ENCODE measurements around the gene RAX. TPM values are rescaled to one million over a fixed set of nuclear protein-coding genes. Genes with fewer than 3 reads are reported as not detected.
A peak's percentile ranks its signal among the peaks of the same experiment; 100 is the strongest.

RAX gene
- total RNA-seq, 1 experiment from 2014 or later = not detected

DNA sequence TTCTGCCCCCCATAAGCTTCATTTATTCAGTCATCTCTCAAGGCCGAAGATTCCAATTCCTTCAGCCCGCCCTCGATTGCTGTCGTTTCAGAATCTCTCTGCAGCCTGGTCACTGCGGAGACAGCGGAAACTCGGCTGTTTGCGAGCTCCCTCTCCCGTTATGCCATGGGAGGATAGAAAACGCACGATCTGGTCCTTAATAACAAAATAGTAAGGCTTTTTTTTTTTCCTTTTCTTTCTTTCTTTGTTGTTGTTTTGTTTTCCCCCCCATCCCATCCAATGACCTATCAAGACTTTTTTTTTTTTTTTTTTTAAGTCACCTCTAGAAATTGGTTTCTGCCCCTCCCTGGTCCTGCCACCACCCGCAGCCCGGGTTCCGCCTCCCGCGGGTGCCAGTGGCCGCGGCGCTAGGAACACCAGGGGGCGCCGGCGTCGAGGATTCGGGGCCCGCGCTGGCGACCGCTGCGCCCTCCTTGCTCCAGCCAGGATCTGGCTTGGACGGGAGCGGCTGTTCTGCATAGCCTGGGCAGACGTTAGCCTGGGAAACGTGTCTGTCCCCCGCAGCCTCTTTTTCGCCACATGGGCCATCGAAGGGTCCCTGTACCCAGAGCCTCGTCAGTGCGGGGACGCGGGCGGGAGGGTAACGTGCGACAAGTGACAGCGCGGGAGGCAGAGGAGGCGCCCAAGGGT lies 35.1 kb upstream of the RAX start:
- no TSS peak for BruUV-seq (replicated peaks)
- ATAC-seq (peak; percentile 99), DNase-seq (ENCODE audit: low read depth, low spot score) (peak; percentile 17)
- TF ChIP-seq TCF7L2 (IDR thresholded peaks at IDR 0.05; ENCODE audit: low read depth, low read length) = no peak
- TF ChIP-seq, protein P1, sequence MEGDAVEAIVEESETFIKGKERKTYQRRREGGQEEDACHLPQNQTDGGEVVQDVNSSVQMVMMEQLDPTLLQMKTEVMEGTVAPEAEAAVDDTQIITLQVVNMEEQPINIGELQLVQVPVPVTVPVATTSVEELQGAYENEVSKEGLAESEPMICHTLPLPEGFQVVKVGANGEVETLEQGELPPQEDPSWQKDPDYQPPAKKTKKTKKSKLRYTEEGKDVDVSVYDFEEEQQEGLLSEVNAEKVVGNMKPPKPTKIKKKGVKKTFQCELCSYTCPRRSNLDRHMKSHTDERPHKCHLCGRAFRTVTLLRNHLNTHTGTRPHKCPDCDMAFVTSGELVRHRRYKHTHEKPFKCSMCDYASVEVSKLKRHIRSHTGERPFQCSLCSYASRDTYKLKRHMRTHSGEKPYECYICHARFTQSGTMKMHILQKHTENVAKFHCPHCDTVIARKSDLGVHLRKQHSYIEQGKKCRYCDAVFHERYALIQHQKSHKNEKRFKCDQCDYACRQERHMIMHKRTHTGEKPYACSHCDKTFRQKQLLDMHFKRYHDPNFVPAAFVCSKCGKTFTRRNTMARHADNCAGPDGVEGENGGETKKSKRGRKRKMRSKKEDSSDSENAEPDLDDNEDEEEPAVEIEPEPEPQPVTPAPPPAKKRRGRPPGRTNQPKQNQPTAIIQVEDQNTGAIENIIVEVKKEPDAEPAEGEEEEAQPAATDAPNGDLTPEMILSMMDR (IDR thresholded peaks at IDR 0.05) = peak; percentile 86
- peaks cover 2% of the 10 kb centered on the region; the same call in 1 of the 2 replicates for H3K27me3 ChIP-seq (ENCODE audit: control insufficient read depth, insufficient read depth, low read length)
- POLR2A ChIA-PET = interaction anchor here (0.6 to 0.7 kb wide), 2 partner anchors 20 to 1136 kb away, joined by 5 to 11 read pairs; no protein-coding TSS in a partner anchor
- no peaks in the 10 kb centered on the region for H3K36me3 ChIP-seq (ENCODE audit: control insufficient read depth, insufficient read depth, low read length)
- H3K9me3 ChIP-seq (ENCODE audit: control insufficient read depth, insufficient read depth, low read depth, low read length) = no peaks in the 10 kb centered on the region
- intact Hi-C loops (cut with micrococcal nuclease; ENCODE audit: unreplicated experiment) (loop anchor here (5.0 kb wide), 2 partner anchors 61 to 94 kb away; no protein-coding TSS in a partner anchor), in situ Hi-C loops (cut with HindIII; ENCODE audit: low pct_unique_long_range_greater_than_20kb, low sequenced_read_pairs) (no loop called here)
- H3K4me1 ChIP-seq (ENCODE audit: control insufficient read depth, insufficient read depth, low read length) = no peaks in the 10 kb centered on the region
- CTCF ChIA-PET = interaction anchor here (0.5 to 2.0 kb wide), 15 partner anchors 8 to 803 kb away, joined by 3 to 44 read pairs (median 6); no protein-coding TSS in a partner anchor
- no peak overlapping the region for H3K27ac ChIP-seq (ENCODE audit: low read length)
- H3K4me3 ChIP-seq (ENCODE audit: low read depth in 2 of 2, low read length in 2 of 2) = peak overlapping the region; percentile 12 to 35; a peak in 3 of 4 replicates

- H3K4me1 ChIP-seq (ENCODE audit: control insufficient read depth, insufficient read depth, low read length) = no peaks in the 10 kb centered on the region
- ATAC-seq = no peak
- TF ChIP-seq, protein P1 (IDR thresholded peaks at IDR 0.05) = no peak
- no peak for TF ChIP-seq SIN3A (IDR thresholded peaks at IDR 0.05; ENCODE audit: borderline replicate concordance, insufficient read depth, low read depth, low read length)
- TF ChIP-seq REST (IDR thresholded peaks at IDR 0.05; ENCODE audit: insufficient read depth in 1 of 2, low read depth in 2 of 2, low read length in 1 of 2) = no peak
- no peak for TF ChIP-seq POLR2AphosphoS5 (IDR thresholded peaks at IDR 0.05; ENCODE audit: low read depth, low read length)
- TF ChIP-seq TCF7L2 (IDR thresholded peaks at IDR 0.05; ENCODE audit: low read depth, low read length) = no peak
- H3K27ac ChIP-seq (ENCODE audit: low read length) = no peak overlapping the region
- no peaks in the 10 kb centered on the region for H3K36me3 ChIP-seq (ENCODE audit: control insufficient read depth, insufficient read depth, low read length)
- DNase-seq (ENCODE audit: low read depth, low spot score) = no peak
- H3K27me3 ChIP-seq (ENCODE audit: control insufficient read depth, insufficient read depth, low read length) = peaks cover 2% of the 10 kb centered on the region; the same call in 1 of the 2 replicates
- no peak overlapping the region for H3K4me3 ChIP-seq (ENCODE audit: low read depth in 2 of 2, low read length in 2 of 2)
- intact Hi-C loops (cut with micrococcal nuclease; ENCODE audit: unreplicated experiment) (loop anchor here (5.0 kb wide), 2 partner anchors 59 to 96 kb away; no protein-coding TSS in a partner anchor), in situ Hi-C loops (cut with HindIII; ENCODE audit: low pct_unique_long_range_greater_than_20kb, low sequenced_read_pairs) (no loop called here)
- H3K9me3 ChIP-seq (ENCODE audit: control insufficient read depth, insufficient read depth, low read depth, low read length) = no peaks in the 10 kb centered on the region
- ChIA-PET POLR2A (no interaction called here), CTCF (no interaction called here)
- BruUV-seq (replicated peaks) = no TSS peak
Observed at GRCh38 chr18:59306640-59307039, 33.4 kb upstream of the RAX start.
